SK-N-MC (cell line): ENCODE data around the gene JSRP1.

Experiments
- DNase-seq: peaks from one replicate; pipeline ENCODE4 v3.0.0-alpha.2; 2011; ENCODE audit warnings: low read depth, low spot score
- H3K27ac ChIP-seq: fragments of 200-600 bp; sonication (generic); 2 replicates; pipeline ENCODE4 v1.5.1; 2016; ENCODE audit warnings: mixed run types
- H3K36me3 ChIP-seq: fragments of 200-600 bp; sonication (generic); 2 replicates; pipeline ENCODE4 v1.6.1; 2017; ENCODE audit warnings: antibody characterized with exemption, low read length, mixed read lengths; ENCODE audit not compliant: insufficient read depth
- H3K4me3 ChIP-seq: fragments of 200-600 bp; sonication (generic); 2 replicates; pipeline ENCODE4 v1.5.1; 2016
- H3K9ac ChIP-seq: fragments of 200-600 bp; sonication (generic); 2 replicates; pipeline ENCODE4 v1.8.0; 2017; ENCODE audit warnings: mixed run types, mixed read lengths; ENCODE audit not compliant: insufficient read length
- H3K9me3 ChIP-seq: fragments of 200-600 bp; sonication (generic); 2 replicates; pipeline ENCODE4 v1.6.1; 2017; ENCODE audit warnings: low read depth, mild to moderate bottlenecking, antibody characterized with exemption, low read length, moderate library complexity, mixed read lengths
- EZH2 ChIP-seq: fragments of 200-600 bp; sonication (generic); IDR thresholded peaks from one replicate; pipeline ENCODE4 v1.6.1; 2017; ENCODE audit warnings: antibody characterized with exemption
- FOXP2 ChIP-seq: optimal IDR thresholded peaks from 2 replicates; pipeline ENCODE3; 2011; ENCODE audit warnings: mild to moderate bottlenecking, moderate library complexity; ENCODE audit not compliant: insufficient read depth; ENCODE audit errors: extremely low read length, control extremely low read depth
- POLR2AphosphoS5 ChIP-seq: IDR thresholded peaks from 2 replicates; pipeline ENCODE4 v1.6.1; 2012; ENCODE audit warnings: mild to moderate bottlenecking, low read depth, low read length, borderline replicate concordance

JSRP1 gene

DNA sequence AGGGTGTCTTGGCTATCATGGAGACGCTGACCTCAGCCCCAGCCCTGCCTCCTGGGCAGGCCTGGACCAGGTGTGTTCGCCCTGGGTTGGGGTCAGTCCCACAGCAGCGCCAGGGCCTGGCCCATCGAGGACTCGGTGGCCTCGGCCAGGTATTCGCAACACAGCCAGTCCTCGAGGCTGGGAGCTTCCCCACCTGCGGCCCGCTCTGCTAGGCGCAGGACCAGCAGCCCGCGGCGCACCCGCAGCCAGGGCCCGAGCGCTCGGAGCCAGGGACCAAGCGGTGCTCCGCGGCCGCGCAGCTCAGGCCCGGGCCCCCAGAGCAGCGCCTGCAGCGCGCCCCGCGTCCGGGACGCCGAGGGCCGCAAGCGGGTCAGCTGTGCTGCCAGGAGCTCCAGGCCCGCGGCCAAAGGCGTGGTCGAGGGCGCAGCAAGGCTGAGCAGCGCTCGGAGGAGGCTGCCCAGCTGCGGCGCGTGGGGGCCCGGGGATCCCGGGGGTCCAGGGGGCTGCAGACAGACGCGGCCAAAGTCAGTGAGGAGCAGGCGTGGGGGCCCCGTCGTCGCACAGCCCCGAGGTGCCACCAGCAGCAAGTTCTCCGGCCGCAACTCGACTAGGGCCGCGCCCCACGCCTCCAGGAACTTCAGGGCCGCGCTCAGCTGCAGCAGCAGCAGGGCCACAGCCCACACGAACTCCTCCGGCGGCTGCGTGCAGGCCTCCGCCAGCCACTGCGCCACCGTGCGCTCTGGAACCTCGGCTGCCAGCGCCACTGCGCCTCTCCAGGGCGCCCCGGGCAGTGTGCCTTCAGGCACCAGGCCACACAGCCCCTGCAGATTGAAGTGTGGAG is 19.6 kb upstream of the JSRP1 start:
- no peak for DNase-seq
- TF ChIP-seq EZH2 (no peak), POLR2AphosphoS5 (no peak), FOXP2 (no peak)
- Histone ChIP-seq H3K9ac (no peak overlapping the region), H3K36me3 (peaks cover 36% of the 10 kb centered on the region), H3K27ac (no peak overlapping the region), H3K9me3 (no peaks in the 10 kb centered on the region), H3K4me3 (no peak overlapping the region)

DNA sequence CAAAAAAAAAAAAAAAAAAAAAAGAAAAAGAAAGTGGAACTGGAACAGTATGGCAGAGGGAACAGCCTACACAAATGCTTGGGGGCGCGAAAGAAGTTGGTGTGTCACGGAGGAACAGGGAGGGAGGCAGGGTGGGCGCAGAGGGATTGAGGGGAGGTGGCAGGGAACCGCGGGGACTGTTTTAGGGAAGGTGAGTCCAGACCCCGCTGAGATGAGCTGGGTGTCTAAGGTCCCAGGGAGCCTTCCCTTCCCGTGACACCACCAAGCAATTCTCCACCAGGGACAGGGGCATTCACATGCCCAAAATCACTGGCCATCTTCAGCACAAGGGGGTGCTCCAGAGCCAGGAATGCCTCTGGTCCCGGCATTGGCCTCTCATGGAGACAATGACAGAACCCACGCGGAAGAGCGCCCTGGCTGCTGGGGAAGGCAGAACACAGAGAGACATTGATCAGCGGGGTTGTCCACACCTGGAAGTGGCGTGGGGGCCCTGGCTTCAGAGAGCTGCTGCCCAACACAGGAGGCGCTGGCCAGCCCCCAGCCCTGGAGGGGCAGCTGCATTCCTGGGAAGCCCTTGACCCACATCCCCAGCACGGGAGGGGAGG is 18.8 kb upstream of the JSRP1 start:
- no peak for TF ChIP-seq EZH2
- no peak for TF ChIP-seq FOXP2
- TF ChIP-seq POLR2AphosphoS5 = no peak
- no peak for DNase-seq
- no peak overlapping the region for H3K4me3 ChIP-seq
- H3K9me3 ChIP-seq = no peaks in the 10 kb centered on the region
- peaks cover 36% of the 10 kb centered on the region for H3K36me3 ChIP-seq
- no peak overlapping the region for H3K9ac ChIP-seq
- H3K27ac ChIP-seq = no peak overlapping the region

DNA sequence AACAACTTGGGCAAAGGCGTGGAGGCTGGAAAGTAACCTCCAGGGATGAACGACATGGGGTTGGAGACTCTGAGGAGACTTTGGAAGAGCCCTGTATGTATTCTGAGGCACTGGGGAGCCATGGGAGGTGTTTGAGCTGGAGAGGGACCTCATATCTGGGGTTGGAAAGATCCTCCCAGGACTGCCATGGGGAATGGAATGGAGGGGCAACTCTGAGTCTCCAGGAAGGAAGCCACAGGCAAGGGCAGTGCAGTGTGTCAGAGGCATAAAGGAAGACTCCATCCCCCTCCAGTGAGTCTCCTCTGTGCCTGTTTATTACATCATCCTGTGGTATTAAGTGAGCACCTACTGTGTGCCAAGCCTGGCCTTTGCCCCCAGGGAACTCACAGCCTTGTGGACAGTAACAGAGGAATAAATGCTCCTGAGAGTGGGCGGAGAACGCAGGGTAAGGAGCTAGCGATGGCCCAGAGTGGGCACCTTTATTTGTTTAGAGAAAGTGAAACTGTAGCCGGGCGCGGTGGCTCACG is 18.0 kb upstream of the JSRP1 start:
- Histone ChIP-seq H3K27ac (peak overlapping the region; percentile 56; the same call in 1 of the 2 replicates), H3K9me3 (no peaks in the 10 kb centered on the region), H3K4me3 (no peak overlapping the region), H3K9ac (no peak overlapping the region), H3K36me3 (peaks cover 36% of the 10 kb centered on the region)
- no peak for TF ChIP-seq FOXP2
- TF ChIP-seq EZH2 = no peak
- TF ChIP-seq POLR2AphosphoS5 = no peak
- DNase-seq = no peak

DNA sequence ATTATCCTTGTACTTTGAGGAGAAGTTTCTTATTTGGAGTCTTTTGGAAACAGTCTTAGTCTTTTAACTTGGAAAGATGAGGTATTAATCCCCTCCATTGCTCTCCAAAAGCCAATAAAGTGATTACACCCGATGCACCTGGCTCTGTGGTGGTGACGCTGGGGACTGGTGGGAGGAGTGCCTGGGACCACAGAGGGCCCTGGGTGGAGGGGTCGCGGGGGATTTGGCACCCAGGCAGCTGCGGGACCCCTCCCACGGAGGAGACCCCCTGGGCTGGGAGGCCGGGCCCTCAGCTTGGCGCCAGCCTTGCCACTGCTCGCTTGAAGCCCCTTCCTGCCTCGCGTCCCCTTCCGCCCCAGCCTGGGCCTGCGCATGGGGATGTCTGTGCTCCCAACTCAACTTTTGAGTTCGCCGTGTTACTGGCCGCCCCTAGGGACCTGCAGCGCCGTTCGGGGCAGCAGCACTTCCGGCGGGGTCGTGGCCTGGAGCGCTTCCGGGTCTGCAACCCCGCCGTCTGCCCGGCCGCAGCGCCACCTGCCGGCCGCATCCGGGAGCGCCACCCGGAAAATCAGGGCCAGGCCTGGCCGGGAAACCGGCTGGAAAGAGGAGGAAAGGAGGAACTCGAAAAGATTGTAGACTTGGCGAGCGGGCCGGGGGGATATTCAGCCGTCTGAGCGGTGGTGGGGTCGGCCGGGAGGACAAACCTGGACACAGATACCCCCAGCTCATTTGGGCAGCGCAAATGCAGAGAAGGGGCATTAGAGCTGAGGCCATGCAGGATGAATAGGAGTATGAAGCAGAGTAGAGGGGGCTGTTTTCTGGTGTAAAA is 17.4 kb upstream of the JSRP1 start:
- Histone ChIP-seq H3K9me3 (no peaks in the 10 kb centered on the region), H3K9ac (no peak overlapping the region), H3K4me3 (no peak overlapping the region), H3K27ac (no peak overlapping the region), H3K36me3 (peaks cover 36% of the 10 kb centered on the region)
- TF ChIP-seq POLR2AphosphoS5 (peak; percentile 64; the same call in 1 of the 2 replicates), FOXP2 (no peak)
- no peak for DNase-seq

DNA sequence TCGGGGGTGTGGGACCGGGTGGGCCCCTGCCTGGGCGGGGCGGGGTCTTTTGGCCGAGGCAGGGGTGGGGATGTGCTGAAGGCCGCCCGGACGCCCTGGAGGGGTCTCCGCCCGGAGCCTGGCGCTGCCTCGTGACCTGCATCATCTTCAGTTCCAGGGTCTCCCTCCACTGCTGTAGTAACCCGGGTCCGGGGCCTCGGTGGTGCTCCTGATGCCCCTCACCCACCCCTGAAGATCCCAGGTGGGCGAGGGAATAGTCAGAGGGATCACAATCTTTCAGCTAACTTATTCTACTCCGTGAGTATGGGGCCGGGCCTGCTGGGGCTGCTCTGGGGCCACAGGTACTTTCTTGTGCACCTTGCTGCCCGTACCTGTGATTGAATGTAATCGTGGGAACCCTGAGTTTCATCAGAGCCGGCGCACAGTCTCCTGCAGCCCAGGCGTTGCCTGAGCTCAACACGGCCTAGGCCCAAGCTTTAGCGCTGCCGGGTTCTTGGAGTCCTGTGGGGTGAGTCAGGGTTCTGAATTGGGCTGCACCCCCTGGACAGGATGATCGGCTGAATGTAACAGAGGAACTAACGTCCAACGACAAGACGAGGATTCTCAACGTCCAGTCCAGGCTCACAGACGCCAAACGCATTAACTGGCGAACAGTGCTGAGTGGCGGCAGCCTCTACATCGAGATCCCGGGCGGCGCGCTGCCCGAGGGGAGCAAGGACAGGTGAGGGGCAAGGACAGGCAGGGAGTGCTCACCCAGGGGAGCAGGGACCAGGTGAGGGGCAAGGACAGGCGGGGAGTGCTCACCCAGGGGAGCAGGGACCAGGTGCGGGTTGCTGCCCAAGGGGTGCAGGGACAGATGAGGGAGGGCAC is 15.3 kb upstream of the JSRP1 start:
- Histone ChIP-seq H3K9me3 (no peaks in the 10 kb centered on the region), H3K4me3 (peak overlapping the region; percentile 96), H3K27ac (peak overlapping the region; percentile 81; the same call in 1 of the 2 replicates), H3K9ac (peak overlapping the region; percentile 93), H3K36me3 (peaks cover 36% of the 10 kb centered on the region)
- no peak for DNase-seq
- TF ChIP-seq EZH2 (no peak), FOXP2 (no peak), POLR2AphosphoS5 (no peak)

DNA sequence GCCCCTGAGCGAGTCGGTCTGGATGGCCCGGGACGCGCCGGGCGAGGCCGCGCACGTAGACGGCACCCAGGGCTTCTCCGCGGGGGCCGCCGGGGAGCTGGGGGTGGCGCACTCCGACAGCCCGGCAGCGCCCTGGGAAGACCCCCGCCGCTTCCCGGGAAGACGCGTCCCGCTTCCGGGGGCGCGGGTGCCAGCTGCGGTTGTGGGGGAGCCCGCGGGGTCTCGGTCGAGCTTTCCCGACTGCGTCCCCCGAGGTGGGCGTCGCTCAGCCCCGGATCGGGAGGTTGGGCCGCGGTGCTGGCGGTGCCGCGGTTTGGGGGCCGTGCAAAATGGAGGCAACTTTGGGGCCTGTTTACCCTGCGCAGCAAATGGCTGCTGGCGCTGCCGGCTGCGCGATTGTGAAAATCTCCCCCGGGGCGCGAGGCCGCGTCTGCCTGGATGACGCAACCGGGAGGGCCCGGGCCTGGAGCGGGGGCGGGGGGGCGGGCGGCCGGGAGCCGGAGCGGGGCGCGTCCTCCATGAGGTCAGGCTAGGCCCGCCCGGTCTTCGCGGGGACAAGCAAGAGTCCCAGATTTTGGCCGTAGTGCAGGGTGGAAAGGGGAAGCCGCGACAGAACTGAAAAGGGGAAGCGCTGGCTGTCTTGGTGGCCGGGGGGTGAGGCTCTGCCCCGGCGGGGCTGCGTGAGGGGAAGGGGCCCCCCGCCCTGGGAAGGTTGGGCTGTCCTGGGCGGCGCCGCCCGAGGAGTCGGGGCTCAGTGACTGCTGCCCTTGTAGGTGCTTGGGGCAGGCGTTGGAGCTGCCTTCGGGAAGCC is 14.4 kb upstream of the JSRP1 start:
- DNase-seq = no peak

DNA sequence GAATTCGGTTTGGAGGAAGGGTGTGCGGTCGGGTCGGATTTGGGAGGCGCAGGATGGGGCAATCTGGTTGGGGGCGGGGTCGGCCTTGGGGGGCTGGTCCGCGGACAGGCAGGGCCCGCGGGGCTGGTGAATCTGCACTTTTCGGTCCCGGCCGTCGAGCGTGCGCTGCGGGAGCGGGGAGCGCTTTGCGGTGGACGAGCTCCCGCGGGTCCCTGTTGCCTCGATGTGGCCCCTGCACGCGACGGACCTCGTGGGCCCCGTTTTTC is 13.9 kb upstream of the JSRP1 start:
- H3K27ac ChIP-seq = peak overlapping the region; percentile 80
- peaks cover 36% of the 10 kb centered on the region for H3K36me3 ChIP-seq
- DNase-seq = no peak
- no peaks in the 10 kb centered on the region for H3K9me3 ChIP-seq
- H3K4me3 ChIP-seq = peak overlapping the region; percentile 96
- no peak for TF ChIP-seq FOXP2
- no peak for TF ChIP-seq POLR2AphosphoS5
- no peak for TF ChIP-seq EZH2
- peak overlapping the region; percentile 93 for H3K9ac ChIP-seq

More for the DNA sequence above, 14.4 kb upstream of the JSRP1 start:
- Histone ChIP-seq H3K9me3 (no peaks in the 10 kb centered on the region), H3K4me3 (peak overlapping the region; percentile 96), H3K9ac (peak overlapping the region; percentile 93), H3K36me3 (peaks cover 36% of the 10 kb centered on the region), H3K27ac (peak overlapping the region; percentile 81)
- TF ChIP-seq EZH2 (no peak), POLR2AphosphoS5 (no peak; the same call in 1 of the 2 replicates), FOXP2 (no peak)
